Measurements from ENCODE around the gene SGMS1.
"Not testable (repeated sequence)": the region's sequence is repeated elsewhere in the genome, so short reads cannot be mapped to it uniquely, and the experiment has no call there.

GRCh38 chr10:50672152-50672551 lies 48.4 kb upstream of the SGMS1 start:
- TF ChIP-seq, protein P1, sequence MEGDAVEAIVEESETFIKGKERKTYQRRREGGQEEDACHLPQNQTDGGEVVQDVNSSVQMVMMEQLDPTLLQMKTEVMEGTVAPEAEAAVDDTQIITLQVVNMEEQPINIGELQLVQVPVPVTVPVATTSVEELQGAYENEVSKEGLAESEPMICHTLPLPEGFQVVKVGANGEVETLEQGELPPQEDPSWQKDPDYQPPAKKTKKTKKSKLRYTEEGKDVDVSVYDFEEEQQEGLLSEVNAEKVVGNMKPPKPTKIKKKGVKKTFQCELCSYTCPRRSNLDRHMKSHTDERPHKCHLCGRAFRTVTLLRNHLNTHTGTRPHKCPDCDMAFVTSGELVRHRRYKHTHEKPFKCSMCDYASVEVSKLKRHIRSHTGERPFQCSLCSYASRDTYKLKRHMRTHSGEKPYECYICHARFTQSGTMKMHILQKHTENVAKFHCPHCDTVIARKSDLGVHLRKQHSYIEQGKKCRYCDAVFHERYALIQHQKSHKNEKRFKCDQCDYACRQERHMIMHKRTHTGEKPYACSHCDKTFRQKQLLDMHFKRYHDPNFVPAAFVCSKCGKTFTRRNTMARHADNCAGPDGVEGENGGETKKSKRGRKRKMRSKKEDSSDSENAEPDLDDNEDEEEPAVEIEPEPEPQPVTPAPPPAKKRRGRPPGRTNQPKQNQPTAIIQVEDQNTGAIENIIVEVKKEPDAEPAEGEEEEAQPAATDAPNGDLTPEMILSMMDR (IDR thresholded peaks at IDR 0.05; ENCODE audit: extremely low read depth in 1 of 2, insufficient read depth in 1 of 2, low read depth in 1 of 2, low read length in 2 of 2): not testable (repeated sequence)
- not testable (repeated sequence) for TF ChIP-seq EZH2 (IDR thresholded peaks at IDR 0.05; ENCODE audit: borderline replicate concordance, low read depth, low read length, severe bottlenecking)

All from endothelial cell of umbilical vein (primary cell).